ENCODE results near the gene SNCAIP.

The SNCAIP gene

GRCh38 chr5:122358372-122358979 is 46.4 kb downstream of the SNCAIP start:
- DNase-seq (ENCODE audit: low read depth, low spot score), result no peak

GRCh38 chr5:122362361-122362760 is 50.3 kb downstream of the SNCAIP start:
- DNase-seq (ENCODE audit: low read depth, low spot score), result no peak

GRCh38 chr5:122363623-122364022 is 51.6 kb downstream of the SNCAIP start:
- no peak for DNase-seq (ENCODE audit: low read depth, low spot score)

- DNase-seq (ENCODE audit: low read depth, low spot score), result no peak
Measured at GRCh38 chr5:122366501-122366900, 54.5 kb downstream of the SNCAIP start.

GRCh38 chr5:122367456-122367855 is 55.4 kb downstream of the SNCAIP start:
- DNase-seq (ENCODE audit: low read depth, low spot score), result no peak

GRCh38 chr5:122368510-122369251 is 56.6 kb downstream of the SNCAIP start:
- DNase-seq (ENCODE audit: low read depth, low spot score), result no peak

GRCh38 chr5:122369253-122369815 is 57.3 kb downstream of the SNCAIP start:
- no peak for DNase-seq (ENCODE audit: low read depth, low spot score)

GRCh38 chr5:122371511-122372151 is 59.6 kb downstream of the SNCAIP start:
- DNase-seq (ENCODE audit: low read depth, low spot score), result no peak

GRCh38 chr5:122374110-122374509 is 62.1 kb downstream of the SNCAIP start:
- DNase-seq (ENCODE audit: low read depth, low spot score), result no peak

GRCh38 chr5:122375801-122376200 is 63.8 kb downstream of the SNCAIP start:
- no peak for DNase-seq (ENCODE audit: low read depth, low spot score)

GRCh38 chr5:122376250-122376649 is 64.2 kb downstream of the SNCAIP start:
- DNase-seq (ENCODE audit: low read depth, low spot score), result no peak

- DNase-seq (ENCODE audit: low read depth, low spot score), result no peak
Measured at GRCh38 chr5:122377026-122377425, 65.0 kb downstream of the SNCAIP start.

- peak; percentile 56 for DNase-seq (ENCODE audit: low read depth, low spot score)
Measured at GRCh38 chr5:122382938-122383337, 70.9 kb downstream of the SNCAIP start.

- no peak for DNase-seq (ENCODE audit: low read depth, low spot score)
Measured at GRCh38 chr5:122384739-122385235, 72.8 kb downstream of the SNCAIP start.

- DNase-seq (ENCODE audit: low read depth, low spot score), result no peak
Measured at GRCh38 chr5:122385286-122385685, 73.2 kb downstream of the SNCAIP start.

- no peak for DNase-seq (ENCODE audit: low read depth, low spot score)
Measured at GRCh38 chr5:122385808-122386207, 73.8 kb downstream of the SNCAIP start.

GRCh38 chr5:122390154-122390553 is 78.1 kb downstream of the SNCAIP start:
- peak; percentile 40 for DNase-seq (ENCODE audit: low read depth, low spot score)

GRCh38 chr5:122390694-122391093 is 78.7 kb downstream of the SNCAIP start:
- no peak for DNase-seq (ENCODE audit: low read depth, low spot score)

GRCh38 chr5:122391621-122392020 is 79.6 kb downstream of the SNCAIP start:
- no peak for DNase-seq (ENCODE audit: low read depth, low spot score)

- DNase-seq (ENCODE audit: low read depth, low spot score), result no peak
Measured at GRCh38 chr5:122392224-122392623, 80.2 kb downstream of the SNCAIP start.

- DNase-seq (ENCODE audit: low read depth, low spot score), result no peak
Measured at GRCh38 chr5:122392824-122393223, 80.8 kb downstream of the SNCAIP start.

GRCh38 chr5:122394284-122394930 is 82.4 kb downstream of the SNCAIP start:
- no peak for DNase-seq (ENCODE audit: low read depth, low spot score)
